Left lung (tissue), 10 donors: ENCODE measurements around the gene ZNF57. TPM values are rescaled to one million over a fixed set of nuclear protein-coding genes. Genes with fewer than 3 reads are reported as not detected.
"Not testable (repeated sequence)": the region's sequence is repeated elsewhere in the genome, so short reads cannot be mapped to it uniquely, and the experiment has no call there.

Experiments used
- ATAC-seq: fragments of 200-7000 bp; cut with Tn5 transposase; one replicate; pipeline ENCODE4 v1.9.1; 2020; ENCODE audit warnings: moderate library complexity
- DNase-seq, 4 donors: peaks; one replicate each; pipeline ENCODE4 v3.0.0-alpha.2; 2013 to 2020
- H3K27ac ChIP-seq, 2 donors: fragments of 200-600 bp; sonication (generic) in 1 of 2; one replicate each; pipeline versions ENCODE4 v1.5.0 to v1.8.0; 2020 to 2021
- H3K27me3 ChIP-seq, 2 donors: fragments of 200-600 bp; sonication (generic) in 1 of 2; one replicate each; pipeline versions ENCODE4 v1.5.0 to v1.8.0; 2020 to 2021
- H3K36me3 ChIP-seq, 2 donors: fragments of 200-600 bp; sonication (generic) in 1 of 2; one replicate each; pipeline versions ENCODE4 v1.5.0 to v1.8.0; 2020 to 2021
- H3K4me1 ChIP-seq, 2 donors: fragments of 200-600 bp; one replicate each; pipeline ENCODE4 v1.8.0; 2021
- H3K4me3 ChIP-seq, 2 donors: fragments of 200-600 bp; sonication (generic) in 1 of 2; one replicate each; pipeline versions ENCODE4 v1.5.0 to v1.8.0; 2020 to 2021; ENCODE audit warnings: mild to moderate bottlenecking in 1 of 2
- H3K9me3 ChIP-seq, 2 donors: fragments of 200-600 bp; sonication (generic) in 1 of 2; one replicate each; pipeline versions ENCODE4 v1.5.0 to v1.8.0; 2020 to 2021
- intact Hi-C, 2 donors: fragments of 100-400 bp; cut with DNase I; formaldehyde crosslinking; loops; one replicate each; pipeline versions ENCODE4 v1.11.2 to v1.14.2; 2022
- polyA plus RNA-seq, 6 donors: library from polyadenylated mRNA; unstranded; fragments of 120-200 nt; gene quantifications; one replicate each; pipeline ENCODE4 v1.2.1, GENCODE V29; 2013; ENCODE audit not compliant: insufficient read length in 6 of 6
- total RNA-seq, 2 donors: library from RNA; stranded (reverse); fragmentation: NEBNext Ultra II Directional; extraction: Animal tissue kit (Norgen Biotek cat#: 25700); gene quantifications; one replicate each; pipeline ENCODE4 v1.2.1, GENCODE V29; 2021
- TF ChIP-seq, protein P1 (sequence below), 2 donors: fragments of 200-600 bp; sonication (generic) in 1 of 2; IDR thresholded peaks; one replicate each; pipeline versions ENCODE4 v1.5.0 to v1.8.0; 2021; ENCODE audit warnings: antibody characterized with exemption in 2 of 2
- donor health status: DM: no; HTN: yes; CAD: no.
- donor health status: DM: no; HTN: no; CAD: no.

The ZNF57 gene
- total and polyA plus RNA-seq, 8 donors, result 5.7 to 7.9 (median 7.0) TPM

DNA sequence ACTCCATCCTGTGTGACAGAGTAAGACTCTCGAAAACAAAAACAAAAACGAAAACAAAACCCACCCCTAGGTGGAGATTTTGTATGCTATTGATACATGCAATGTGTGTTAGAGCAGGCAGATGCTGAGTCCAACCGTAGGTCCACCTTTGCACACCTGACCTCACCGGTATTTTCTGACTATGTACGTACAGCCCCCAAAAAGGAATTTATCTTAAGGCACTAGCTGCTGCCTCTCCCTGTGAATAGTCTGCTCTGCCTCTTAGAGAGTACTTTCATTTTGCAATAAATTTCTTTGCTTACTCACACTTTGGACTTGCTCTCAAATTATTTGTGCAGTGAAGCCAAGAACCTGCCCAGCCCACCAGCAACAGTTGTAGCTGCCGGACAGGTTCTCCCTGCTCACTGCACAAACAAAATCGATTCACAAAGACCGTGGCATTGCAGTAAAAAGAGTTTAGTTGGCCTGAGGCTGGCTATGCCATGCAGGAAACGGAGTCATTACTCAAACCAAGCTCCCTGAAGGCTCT is 52.3 kb downstream of the ZNF57 start:
- DNase-seq (peak in 3 of 4 donors; percentile 43 to 85 (median 66)), ATAC-seq (peak; percentile 32)
- TF ChIP-seq, protein P1, sequence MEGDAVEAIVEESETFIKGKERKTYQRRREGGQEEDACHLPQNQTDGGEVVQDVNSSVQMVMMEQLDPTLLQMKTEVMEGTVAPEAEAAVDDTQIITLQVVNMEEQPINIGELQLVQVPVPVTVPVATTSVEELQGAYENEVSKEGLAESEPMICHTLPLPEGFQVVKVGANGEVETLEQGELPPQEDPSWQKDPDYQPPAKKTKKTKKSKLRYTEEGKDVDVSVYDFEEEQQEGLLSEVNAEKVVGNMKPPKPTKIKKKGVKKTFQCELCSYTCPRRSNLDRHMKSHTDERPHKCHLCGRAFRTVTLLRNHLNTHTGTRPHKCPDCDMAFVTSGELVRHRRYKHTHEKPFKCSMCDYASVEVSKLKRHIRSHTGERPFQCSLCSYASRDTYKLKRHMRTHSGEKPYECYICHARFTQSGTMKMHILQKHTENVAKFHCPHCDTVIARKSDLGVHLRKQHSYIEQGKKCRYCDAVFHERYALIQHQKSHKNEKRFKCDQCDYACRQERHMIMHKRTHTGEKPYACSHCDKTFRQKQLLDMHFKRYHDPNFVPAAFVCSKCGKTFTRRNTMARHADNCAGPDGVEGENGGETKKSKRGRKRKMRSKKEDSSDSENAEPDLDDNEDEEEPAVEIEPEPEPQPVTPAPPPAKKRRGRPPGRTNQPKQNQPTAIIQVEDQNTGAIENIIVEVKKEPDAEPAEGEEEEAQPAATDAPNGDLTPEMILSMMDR (IDR thresholded peaks at IDR 0.05), result no peak
- peak overlapping the region in 1 of 2 donors; percentile 2 for H3K4me3 ChIP-seq
- intact Hi-C loops, result loop anchor here in 1 of 2 donors (10.0 kb wide), 1 partner anchor 212 kb away; no protein-coding TSS in a partner anchor
- no peaks in the 10 kb centered on the region for H3K27me3 ChIP-seq
- no peaks in the 10 kb centered on the region for H3K36me3 ChIP-seq
- H3K4me1 ChIP-seq, result peaks cover 4 to 14% of the 10 kb centered on the region in 2 donors
- H3K9me3 ChIP-seq, result no peaks in the 10 kb centered on the region
- peak overlapping the region; percentile 47 for H3K27ac ChIP-seq

DNA sequence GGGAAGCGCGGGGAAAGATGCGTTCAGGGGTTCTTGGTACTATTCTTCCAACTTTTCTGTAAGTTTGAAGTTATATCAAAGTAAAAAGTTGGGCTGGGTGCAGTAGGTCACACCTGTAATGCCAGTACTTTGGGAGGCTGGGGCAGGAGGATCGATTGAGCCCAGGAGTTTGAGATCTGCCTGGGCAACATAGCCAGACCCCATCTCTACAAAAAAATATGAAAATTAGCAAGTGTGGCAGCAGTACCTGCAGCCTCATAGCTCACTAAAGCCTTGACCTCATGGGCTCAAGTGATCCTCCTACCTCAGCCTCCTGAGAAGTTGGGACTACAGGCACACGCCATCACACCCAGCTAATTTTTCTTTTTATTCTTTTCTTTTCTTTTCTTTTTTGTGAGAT is 56.4 kb downstream of the ZNF57 start:
- Histone ChIP-seq H3K4me1 (peaks cover 0 to 4% of the 10 kb centered on the region in 2 donors), H3K4me3 (no peak overlapping the region), H3K9me3 (no peaks in the 10 kb centered on the region), H3K36me3 (no peaks in the 10 kb centered on the region), H3K27ac (no peak overlapping the region), H3K27me3 (no peaks in the 10 kb centered on the region)
- intact Hi-C loops, result loop anchor here in 1 of 2 donors (10.0 kb wide), 1 partner anchor 208 kb away; no protein-coding TSS in a partner anchor
- DNase-seq (no peak), ATAC-seq (no peak)
- TF ChIP-seq, protein P1 (IDR thresholded peaks at IDR 0.05), result no peak

GRCh38 chr19:2960120-2960519 is 59.4 kb downstream of the ZNF57 start:
- no peak overlapping the region for H3K27ac ChIP-seq
- H3K4me3 ChIP-seq, result no peak overlapping the region
- no peaks in the 10 kb centered on the region for H3K36me3 ChIP-seq
- no peaks in the 10 kb centered on the region for H3K9me3 ChIP-seq
- intact Hi-C loops, result no loop called here
- DNase-seq (no peak), ATAC-seq (no peak)
- no peaks in the 10 kb centered on the region for H3K27me3 ChIP-seq
- TF ChIP-seq, protein P1 (IDR thresholded peaks at IDR 0.05), result no peak
- H3K4me1 ChIP-seq, result peaks cover 0 to 5% of the 10 kb centered on the region in 2 donors

DNA sequence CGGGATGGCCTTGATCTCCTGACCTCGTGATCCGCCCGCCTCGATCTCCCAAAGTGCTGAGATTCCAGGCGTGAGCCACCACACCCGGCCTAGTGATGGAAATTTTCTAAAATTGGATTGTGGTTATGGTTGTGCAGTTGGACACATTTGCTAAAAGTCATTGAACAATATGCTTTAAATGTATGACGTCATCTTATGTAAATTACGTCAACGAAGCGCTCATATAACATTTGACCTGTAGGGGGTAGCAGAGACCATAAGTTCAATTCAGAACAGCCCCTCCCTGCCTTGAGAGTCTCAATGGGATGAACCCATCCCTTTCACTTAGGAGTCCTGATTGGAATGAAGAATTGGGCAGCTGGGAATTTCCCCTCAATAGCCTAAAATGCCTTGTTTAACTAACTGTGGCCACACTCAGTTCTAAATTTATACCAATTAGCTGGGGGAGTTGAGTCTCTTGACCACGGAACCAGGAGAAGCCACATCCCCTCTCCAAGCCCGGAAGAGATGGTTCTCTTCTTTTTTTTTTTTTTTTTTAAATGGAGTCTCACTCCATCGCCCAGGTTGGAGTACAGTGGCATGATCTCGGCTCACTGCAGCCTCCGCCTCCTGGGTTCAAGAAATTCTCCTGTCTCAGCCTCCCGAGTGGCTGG is 61.4 kb downstream of the ZNF57 start:
- H3K4me3 ChIP-seq, result no peak overlapping the region
- no peaks in the 10 kb centered on the region for H3K9me3 ChIP-seq
- TF ChIP-seq, protein P1 (IDR thresholded peaks at IDR 0.05), result peak; percentile 59 to 62
- intact Hi-C loops, result no loop called here
- peak; percentile 97 for ATAC-seq
- peak in 2 of 4 donors; percentile 81 to 89 for DNase-seq
- no peaks in the 10 kb centered on the region for H3K27me3 ChIP-seq
- no peak overlapping the region for H3K27ac ChIP-seq
- H3K36me3 ChIP-seq, result no peaks in the 10 kb centered on the region
- peaks cover 0 to 5% of the 10 kb centered on the region in 2 donors for H3K4me1 ChIP-seq

GRCh38 chr19:2963122-2963521 is 62.4 kb downstream of the ZNF57 start:
- no peak overlapping the region for H3K27ac ChIP-seq
- H3K9me3 ChIP-seq, result no peaks in the 10 kb centered on the region
- H3K4me3 ChIP-seq, result no peak overlapping the region
- TF ChIP-seq, protein P1 (IDR thresholded peaks at IDR 0.05), result no peak
- intact Hi-C loops, result no loop called here
- H3K4me1 ChIP-seq, result peaks cover 0 to 7% of the 10 kb centered on the region in 2 donors
- no peak for ATAC-seq
- H3K36me3 ChIP-seq, result no peaks in the 10 kb centered on the region
- no peaks in the 10 kb centered on the region for H3K27me3 ChIP-seq
- no peak for DNase-seq

GRCh38 chr19:2963631-2964030 is 62.9 kb downstream of the ZNF57 start:
- H3K9me3 ChIP-seq, intact Hi-C loops, H3K27ac ChIP-seq, H3K4me3 ChIP-seq, DNase-seq, ATAC-seq, H3K36me3 ChIP-seq, H3K27me3 ChIP-seq: not testable (repeated sequence)
- H3K4me1 ChIP-seq, result peaks cover 4 to 12% of the 10 kb centered on the region in 2 donors
